Prostate gland (tissue), 2 donors: ENCODE results near the gene TKTL1.

Experiments
- CTCF ChIP-seq, 4 experiments: fragments of 200-600 bp in 2 of 4; fragments of 450-650 bp in 2 of 4; sonication (generic) in 2 of 4; IDR thresholded peaks; 1 replicate in 3 of 4; 2 replicates in 1 of 4; pipeline ENCODE4 v1.5.1; 2016 to 2019; ENCODE audit warnings: antibody characterized with exemption in 4 of 4, mild to moderate bottlenecking in 2 of 4, moderate library complexity in 2 of 4
- POLR2A ChIP-seq: fragments of 450-650 bp; IDR thresholded peaks from one replicate; pipeline ENCODE4 v1.6.1; 2016; ENCODE audit warnings: antibody characterized with exemption, mild to moderate bottlenecking

- no peak for TF ChIP-seq CTCF (IDR thresholded peaks at IDR 0.05)
- no peak for TF ChIP-seq POLR2A
These were observed 61.6 kb downstream of the TKTL1 start for GRCh38 chrX:154357205-154357604.
